ENCODE measurements around the gene AMOTL2. TPM values are rescaled to one million over a fixed set of nuclear protein-coding genes. Genes with fewer than 3 reads are reported as not detected.

AMOTL2 gene
- total and polyA plus RNA-seq, 2 donors (not counting 3 experiments of a cell fraction or from before 2014, with no cell fraction given): 130 to 145 TPM

GRCh38 chr3:134354612-134355251, 19.5 kb downstream of the AMOTL2 start:
- H3K4me1 ChIP-seq (ENCODE audit: control insufficient read depth, extremely low read depth, insufficient read depth, low read length): peaks cover 10% of the 10 kb centered on the region
- H3K79me2 ChIP-seq (ENCODE audit: control insufficient read depth, insufficient read depth, low read length): peaks cover 31% of the 10 kb centered on the region
- DNase-seq (ENCODE audit: low read depth, low spot score) (no peak), FAIRE-seq (no peak)
- ChIA-PET POLR2A (interaction anchor here (1.4 to 2.6 kb wide), 3 partner anchors 9 to 41 kb away, joined by 4 to 7 read pairs (median 5); no protein-coding TSS in a partner anchor), CTCF (interaction anchor here (0.6 to 4.3 kb wide), 5 partner anchors 14 to 46 kb away, joined by 3 to 20 read pairs (median 4); no protein-coding TSS in a partner anchor)
- H3K9me3 ChIP-seq (replicated peaks; ENCODE audit: control insufficient read depth, insufficient read depth, low read length): no peaks in the 10 kb centered on the region
- H3K9me1 ChIP-seq (replicated peaks; ENCODE audit: control insufficient read depth, extremely low read depth, insufficient read depth, low read length): no peaks in the 10 kb centered on the region
- no TSS peak for BruUV-seq (replicated peaks)
- TF ChIP-seq JUN (IDR thresholded peaks at IDR 0.05; ENCODE audit: borderline replicate concordance, insufficient read depth, insufficient read length, low read depth) (no peak), FOS (IDR thresholded peaks at IDR 0.05; ENCODE audit: borderline replicate concordance, insufficient read depth, low read length) (no peak), POLR2A (IDR thresholded peaks at IDR 0.05; ENCODE audit: low read depth, low read length) (no peak), MAX (IDR thresholded peaks at IDR 0.05; ENCODE audit: insufficient read depth, insufficient read length) (no peak), MYC (IDR thresholded peaks at IDR 0.05; ENCODE audit: low read depth, low read length) (no peak), GATA2 (IDR thresholded peaks at IDR 0.05; ENCODE audit: insufficient read depth, insufficient read length, low read depth, low read length) (no peak), POLR2AphosphoS5 (IDR thresholded peaks at IDR 0.05; ENCODE audit: insufficient read depth, low read depth, low read length) (no peak), EZH2 (IDR thresholded peaks at IDR 0.05; ENCODE audit: borderline replicate concordance, low read depth, low read length, severe bottlenecking) (no peak), CTCF (IDR thresholded peaks at IDR 0.05; ENCODE audit: extremely low read depth in 1 of 2, insufficient read depth in 1 of 2, low read depth in 1 of 2, low read length in 2 of 2) (no peak)
- no peak overlapping the region for H3K27ac ChIP-seq (ENCODE audit: insufficient read depth, low read depth, low read length)
- no peak overlapping the region for H3K9ac ChIP-seq (replicated peaks; ENCODE audit: extremely low read depth, insufficient read depth, low read length)
- H2AFZ ChIP-seq (ENCODE audit: low read depth, low read length): no peak overlapping the region
- no peaks in the 10 kb centered on the region for H3K27me3 ChIP-seq (ENCODE audit: control insufficient read depth in 2 of 2, insufficient read depth in 2 of 2, low read length in 2 of 2)
- intact Hi-C loops (cut with micrococcal nuclease): no loop called here
- dilution Hi-C loops (cut with MboI; ENCODE audit: extremely low pct_ligation_motif_present, low sequenced_read_pairs): no loop called here
- peaks cover 41 to 53% of the 10 kb centered on the region in 2 experiments for H3K36me3 ChIP-seq (ENCODE audit: control insufficient read depth in 2 of 2, extremely low read depth in 1 of 2, insufficient read depth in 2 of 2, low read length in 2 of 2)
- H3K4me3 ChIP-seq (replicated peaks in 1 of 3; ENCODE audit: insufficient read depth in 1 of 3, low read depth in 1 of 3, low read length in 3 of 3): no peak overlapping the region
- H4K20me1 ChIP-seq (replicated peaks; ENCODE audit: control insufficient read depth, extremely low read depth, insufficient read depth, low read length): no peaks in the 10 kb centered on the region
- no peak overlapping the region for H3K4me2 ChIP-seq (ENCODE audit: insufficient read depth, low read length)

All from endothelial cell of umbilical vein (primary cell).